Cardiac muscle cell (in vitro differentiated cells and primary cell): ENCODE results near the gene ZNF142. TPM values are rescaled to one million over a fixed set of nuclear protein-coding genes. Genes with fewer than 3 reads are reported as not detected.

Experiments
- DNase-seq, 2 donors: peaks; one replicate each; pipeline versions ENCODE4 v3.0.0 to v3.0.0-alpha.2; 2010 to 2017; ENCODE audit warnings: low read depth in 1 of 2, low spot score in 1 of 2
- H3K27ac ChIP-seq: fragments of 200-600 bp; sonication (generic); 2 replicates; pipeline ENCODE4 v1.5.1; 2016
- H3K27me3 ChIP-seq: fragments of 200-600 bp; sonication (generic); 2 replicates; pipeline ENCODE4 v1.6.0; 2016; ENCODE audit warnings: control low read depth
- H3K36me3 ChIP-seq: fragments of 200-600 bp; sonication (generic); 2 replicates; pipeline ENCODE4 v1.5.1; 2016; ENCODE audit warnings: control low read depth
- H3K4me1 ChIP-seq: fragments of 200-600 bp; sonication (generic); 2 replicates; pipeline ENCODE4 v1.8.1; 2017; ENCODE audit warnings: low read depth, mild to moderate bottlenecking, mixed run types
- H3K4me3 ChIP-seq: fragments of 200-600 bp; sonication (generic); 2 replicates; pipeline ENCODE4 v1.5.1; 2016; ENCODE audit warnings: mild to moderate bottlenecking
- H3K9me3 ChIP-seq: fragments of 200-600 bp; sonication (generic); 2 replicates; pipeline ENCODE4 v1.5.1; 2017; ENCODE audit warnings: low read depth, mild to moderate bottlenecking, control low read depth
- CTCF ChIP-seq: IDR thresholded peaks from 2 replicates; pipeline ENCODE4 v1.5.1; 2012; ENCODE audit warnings: low read depth, mild to moderate bottlenecking, low read length
- polyA plus RNA-seq: library from polyadenylated mRNA; unstranded; fragments of >200 nt; fragmentation: Nextera tagmentation; extraction: Ambion mirVana; gene quantifications from 2 replicates; pipeline ENCODE4 v1.2.1, GENCODE V29; 2016
- total RNA-seq: library from RNA; depleted of rRNA; stranded (reverse); fragments of >200 nt; gene quantifications from 2 replicates; pipeline ENCODE4 v1.2.3, GENCODE V29; 2016

The ZNF142 gene
- total and polyA plus RNA-seq, 2 experiments from 2014 or later = 7.6 to 29.4 TPM

- H3K27ac ChIP-seq = no peak overlapping the region
- H3K4me3 ChIP-seq = no peak overlapping the region
- peaks cover 50% of the 10 kb centered on the region for H3K36me3 ChIP-seq
- TF ChIP-seq CTCF = no peak
- H3K9me3 ChIP-seq = no peaks in the 10 kb centered on the region
- H3K27me3 ChIP-seq = no peaks in the 10 kb centered on the region
- no peaks in the 10 kb centered on the region for H3K4me1 ChIP-seq
- no peak for DNase-seq
Measured at GRCh38 chr2:218642121-218642656, 17.2 kb downstream of the ZNF142 start.

GRCh38 chr2:218638372-218638771 is 21.1 kb downstream of the ZNF142 start:
- Histone ChIP-seq H3K27me3 (no peaks in the 10 kb centered on the region), H3K9me3 (no peaks in the 10 kb centered on the region), H3K27ac (no peak overlapping the region), H3K36me3 (peaks cover 46% of the 10 kb centered on the region), H3K4me3 (no peak overlapping the region), H3K4me1 (no peaks in the 10 kb centered on the region)
- TF ChIP-seq CTCF = no peak
- DNase-seq = no peak

- H3K27ac ChIP-seq = no peak overlapping the region
Measured at GRCh38 chr2:218635719-218636118, 23.7 kb downstream of the ZNF142 start.

GRCh38 chr2:218631837-218632236 is 27.6 kb downstream of the ZNF142 start:
- Histone ChIP-seq H3K9me3 (no peaks in the 10 kb centered on the region), H3K27me3 (no peaks in the 10 kb centered on the region), H3K27ac (no peak overlapping the region), H3K36me3 (peaks cover 15% of the 10 kb centered on the region), H3K4me3 (no peak overlapping the region), H3K4me1 (no peaks in the 10 kb centered on the region)
- DNase-seq = peak in 1 of 2 donors; percentile 69
- TF ChIP-seq CTCF = no peak

More at GRCh38 chr2:218635719-218636118, 23.7 kb downstream of the ZNF142 start:
- H3K4me1 ChIP-seq = no peaks in the 10 kb centered on the region
- H3K36me3 ChIP-seq = peaks cover 39% of the 10 kb centered on the region
- no peak overlapping the region for H3K4me3 ChIP-seq
- TF ChIP-seq CTCF = no peak
- no peaks in the 10 kb centered on the region for H3K9me3 ChIP-seq
- DNase-seq = no peak
- H3K27me3 ChIP-seq = no peaks in the 10 kb centered on the region

GRCh38 chr2:218627939-218628338 is 31.5 kb downstream of the ZNF142 start:
- Histone ChIP-seq H3K27ac (no peak overlapping the region), H3K9me3 (no peaks in the 10 kb centered on the region), H3K4me3 (no peak overlapping the region), H3K27me3 (no peaks in the 10 kb centered on the region), H3K36me3 (no peaks in the 10 kb centered on the region), H3K4me1 (no peaks in the 10 kb centered on the region)
- TF ChIP-seq CTCF = no peak
- DNase-seq = no peak

GRCh38 chr2:218626369-218626768 is 33.1 kb downstream of the ZNF142 start:
- no peak overlapping the region for H3K27ac ChIP-seq
- H3K27me3 ChIP-seq = no peaks in the 10 kb centered on the region
- no peak for DNase-seq
- H3K4me1 ChIP-seq = no peaks in the 10 kb centered on the region
- H3K4me3 ChIP-seq = no peak overlapping the region
- no peaks in the 10 kb centered on the region for H3K36me3 ChIP-seq
- no peak for TF ChIP-seq CTCF
- no peaks in the 10 kb centered on the region for H3K9me3 ChIP-seq
